GM12865 (cell line): ENCODE measurements around the gene CBARP.

Experiments
- DNase-seq: peaks from one replicate; pipeline ENCODE4 v3.0.0; 2010; ENCODE audit warnings: low read depth
- H3K4me3 ChIP-seq: 2 replicates; pipeline ENCODE4 v1.5.1; 2011; ENCODE audit warnings: mild to moderate bottlenecking, low read depth, low read length, control low read depth
- CTCF ChIP-seq: IDR thresholded peaks from 2 replicates; pipeline ENCODE4 v1.5.1; 2011; ENCODE audit warnings: low read length, control low read depth, low read depth, inconsistent platforms; ENCODE audit not compliant: insufficient read depth; ENCODE audit errors: missing control alignments

CBARP gene

GRCh38 chr19:1182727-1183126 is 55.1 kb downstream of the CBARP start:
- no peak for TF ChIP-seq CTCF
- no peak overlapping the region for H3K4me3 ChIP-seq
- no peak for DNase-seq

DNA sequence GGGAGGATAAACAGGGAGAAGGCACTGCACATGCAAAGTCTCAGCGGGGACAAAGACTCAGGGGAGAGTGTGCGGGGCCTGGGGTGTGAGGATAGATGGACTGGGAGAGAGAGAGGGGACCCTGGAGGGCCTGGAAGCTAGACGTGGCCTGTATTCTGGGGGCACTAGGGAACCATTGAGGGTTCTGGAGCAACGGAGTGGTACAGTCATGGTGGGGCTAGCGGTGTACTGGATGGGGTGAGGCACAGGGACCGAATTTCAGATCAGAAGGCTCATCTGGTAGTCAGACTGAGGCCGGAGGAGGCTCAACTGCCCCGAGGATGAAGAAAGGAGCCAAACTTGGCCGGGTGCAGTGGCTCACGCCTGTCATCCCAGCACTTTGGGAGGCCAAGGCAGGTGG is 55.7 kb downstream of the CBARP start:
- no peak for DNase-seq
- no peak for TF ChIP-seq CTCF
- H3K4me3 ChIP-seq: no peak overlapping the region

- no peak for DNase-seq
- H3K4me3 ChIP-seq: no peak overlapping the region
- no peak for TF ChIP-seq CTCF
These were observed 56.2 kb downstream of the CBARP start for GRCh38 chr19:1181606-1182005.
